ENCODE results near the gene TIMM10.
"Not testable (repeated sequence)": the region's sequence is repeated elsewhere in the genome, so short reads cannot be mapped to it uniquely, and the experiment has no call there.

TIMM10 gene

GRCh38 chr11:57541169-57541568 is 10.6 kb upstream of the TIMM10 start:
- no peak for DNase-seq (ENCODE audit: low read depth)

- no peak for DNase-seq (ENCODE audit: low read depth)
Measured at GRCh38 chr11:57539342-57539741, 8.8 kb upstream of the TIMM10 start.

GRCh38 chr11:57536947-57537619 is 6.5 kb upstream of the TIMM10 start, which contains the start of gene SMTNL1:
Gene SMTNL1 (plus strand): TSS chr11:57537595. CDS start chr11:57542643, 5,048 bp downstream.
- no peak for DNase-seq (ENCODE audit: low read depth)

- not testable (repeated sequence) for DNase-seq (ENCODE audit: low read depth)
Measured at GRCh38 chr11:57534449-57534848, 3.9 kb upstream of the TIMM10 start.

- no peak for DNase-seq (ENCODE audit: low read depth)
Measured at GRCh38 chr11:57530215-57530595, 349 bp downstream of the TIMM10 start.

- no peak for DNase-seq (ENCODE audit: low read depth)
Measured at GRCh38 chr11:57529012-57529411, 1.5 kb downstream of the TIMM10 start.

- DNase-seq (ENCODE audit: low read depth) = peak; percentile 50
Measured at GRCh38 chr11:57527056-57527631, 3.4 kb downstream of the TIMM10 start.

- DNase-seq (ENCODE audit: low read depth) = no peak
Measured at GRCh38 chr11:57523419-57523818, 7.1 kb downstream of the TIMM10 start.

GRCh38 chr11:57521116-57521515 is 9.4 kb downstream of the TIMM10 start:
- no peak for DNase-seq (ENCODE audit: low read depth)

GRCh38 chr11:57516061-57516443 is 14.5 kb downstream of the TIMM10 start:
- DNase-seq (ENCODE audit: low read depth) = no peak

GRCh38 chr11:57515332-57516060 is 15.1 kb downstream of the TIMM10 start, which contains the start of gene SLC43A1:
Gene SLC43A1 (minus strand): TSS chr11:57515702. CDS start chr11:57514111, 1,591 bp downstream.
- DNase-seq (ENCODE audit: low read depth) = peak; percentile 16

GRCh38 chr11:57514538-57515331 is 15.8 kb downstream of the TIMM10 start:
- DNase-seq (ENCODE audit: low read depth) = peak; percentile 37

GRCh38 chr11:57513911-57514537 is 16.5 kb downstream of the TIMM10 start:
- peak; percentile 11 for DNase-seq (ENCODE audit: low read depth)

- DNase-seq (ENCODE audit: low read depth) = no peak
Measured at GRCh38 chr11:57513452-57513795, 17.1 kb downstream of the TIMM10 start.

- no peak for DNase-seq (ENCODE audit: low read depth)
Measured at GRCh38 chr11:57512646-57513451, 17.7 kb downstream of the TIMM10 start.

GRCh38 chr11:57511741-57512430 is 18.7 kb downstream of the TIMM10 start:
- DNase-seq (ENCODE audit: low read depth) = no peak

- no peak for DNase-seq (ENCODE audit: low read depth)
Measured at GRCh38 chr11:57508341-57509170, 22.0 kb downstream of the TIMM10 start.

- DNase-seq (ENCODE audit: low read depth) = no peak
Measured at GRCh38 chr11:57506522-57506921, 24.0 kb downstream of the TIMM10 start.

- DNase-seq (ENCODE audit: low read depth) = no peak
Measured at GRCh38 chr11:57504511-57504910, 26.0 kb downstream of the TIMM10 start.

- no peak for DNase-seq (ENCODE audit: low read depth)
Measured at GRCh38 chr11:57502870-57503269, 27.7 kb downstream of the TIMM10 start.

Data from stimulated activated CD8-positive, alpha-beta memory T cell treated with anti-CD3 and anti-CD28 coated beads, Interleukin-4, amount 100 ng/mL, for 24 hours (primary cell).